GM19328 (cell line): ENCODE measurements around the gene MAGIX.
"Not testable (repeated sequence)": the region's sequence is repeated elsewhere in the genome, so short reads cannot be mapped to it uniquely, and the experiment has no call there.

ENCODE experiments used
- ATAC-seq: cut with Tn5 transposase; IDR thresholded peaks from one replicate; pipeline ENCODE4 v1.9.1; 2021; ENCODE audit warnings: mild to moderate bottlenecking, moderate library complexity; ENCODE audit not compliant: unreplicated experiment

MAGIX gene

GRCh38 chrX:49162620-49163019 is at the start of gene MAGIX:
Gene MAGIX (plus strand): TSS chrX:49162758. CDS start chrX:49162890, 132 bp downstream.
- ATAC-seq: no peak

- ATAC-seq: no peak
These were observed 46.5 kb upstream of the MAGIX start for GRCh38 chrX:49116076-49116475.

- ATAC-seq: no peak
These were observed 45.8 kb upstream of the MAGIX start for GRCh38 chrX:49116716-49117115.

- no peak for ATAC-seq
These were observed 45.0 kb upstream of the MAGIX start for GRCh38 chrX:49117581-49117980.

GRCh38 chrX:49120091-49120490 is 42.5 kb upstream of the MAGIX start:
- no peak for ATAC-seq

- no peak for ATAC-seq
These were observed 40.1 kb upstream of the MAGIX start for GRCh38 chrX:49122499-49122898.

- not testable (repeated sequence) for ATAC-seq
These were observed 34.8 kb upstream of the MAGIX start for GRCh38 chrX:49127742-49128258.

GRCh38 chrX:49129427-49129826 is 33.1 kb upstream of the MAGIX start:
- ATAC-seq: no peak

GRCh38 chrX:49132275-49132674 is 30.3 kb upstream of the MAGIX start:
- not testable (repeated sequence) for ATAC-seq

- no peak for ATAC-seq
These were observed 28.8 kb upstream of the MAGIX start for GRCh38 chrX:49133759-49134158.

- ATAC-seq: no peak
These were observed 25.1 kb upstream of the MAGIX start for GRCh38 chrX:49137492-49137891.

- no peak for ATAC-seq
These were observed 22.8 kb upstream of the MAGIX start for GRCh38 chrX:49139713-49140112.

- not testable (repeated sequence) for ATAC-seq
These were observed 20.3 kb upstream of the MAGIX start for GRCh38 chrX:49142264-49142663.

- not testable (repeated sequence) for ATAC-seq
These were observed 19.4 kb upstream of the MAGIX start for GRCh38 chrX:49143154-49143553.

GRCh38 chrX:49147282-49147681 is 15.3 kb upstream of the MAGIX start:
- ATAC-seq: no peak

GRCh38 chrX:49147936-49148335 is 14.6 kb upstream of the MAGIX start:
- ATAC-seq: no peak

- not testable (repeated sequence) for ATAC-seq
These were observed 14.0 kb upstream of the MAGIX start for GRCh38 chrX:49148390-49149100.

- not testable (repeated sequence) for ATAC-seq
These were observed 13.3 kb upstream of the MAGIX start for GRCh38 chrX:49149291-49149690.

GRCh38 chrX:49153467-49153866 is 9.1 kb upstream of the MAGIX start:
- ATAC-seq: no peak

- ATAC-seq: no peak
These were observed 7.2 kb upstream of the MAGIX start for GRCh38 chrX:49155243-49155899.

GRCh38 chrX:49155900-49156837 is 6.4 kb upstream of the MAGIX start:
- ATAC-seq: peak; percentile 70
